AG04450 (cell line): ENCODE data around the gene MAGEB17. TPM values are rescaled to one million over a fixed set of nuclear protein-coding genes. Genes with fewer than 3 reads are reported as not detected.
"Not testable (repeated sequence)": the region's sequence is repeated elsewhere in the genome, so short reads cannot be mapped to it uniquely, and the experiment has no call there.

ENCODE experiments used
- CTCF ChIA-PET: fragments of 300-600, 350-600 bp; formaldehyde crosslinking; extraction: SDS; loops from one replicate; lab custom pipeline; 2022; ENCODE audit warnings: antibody characterized with exemption, inconsistent platforms; lab: Charles Lee
- POLR2A ChIA-PET: fragments of 350-600 bp; formaldehyde crosslinking; extraction: SDS; loops from one replicate; lab custom pipeline; 2021; ENCODE audit warnings: antibody characterized with exemption, inconsistent platforms; lab: Yijun Ruan, JAX
- DNase-seq: peaks from one replicate; pipeline ENCODE4 v3.0.0-alpha.2; 2011; ENCODE audit warnings: low read depth, low spot score
- H3K27ac ChIP-seq: one replicate; pipeline ENCODE4 v1.5.1; 2012; ENCODE audit warnings: low read depth, low read length, control low read depth
- H3K27me3 ChIP-seq: one replicate; pipeline ENCODE4 v1.6.0; 2012; ENCODE audit warnings: low read length; ENCODE audit not compliant: control insufficient read depth, insufficient read depth
- H3K4me3 ChIP-seq: 2 replicates; pipeline ENCODE4 v1.5.1; 2011; ENCODE audit warnings: mild to moderate bottlenecking, low read depth, low read length, control low read depth
- H3K9me3 ChIP-seq: 2 replicates; pipeline ENCODE4 v1.5.1; 2012; ENCODE audit warnings: low read length; ENCODE audit not compliant: control insufficient read depth, insufficient read depth
- CTCF ChIP-seq: IDR thresholded peaks from 2 replicates; pipeline ENCODE4 v1.5.1; 2011; ENCODE audit warnings: low read depth, low read length, control low read depth, inconsistent platforms
- polyA plus RNA-seq: library from polyadenylated mRNA; depleted of rRNA; stranded (reverse); fragments of >200 nt; gene quantifications from 2 replicates; pipeline ENCODE4 v1.2.3, GENCODE V29; 2011

The MAGEB17 gene
- polyA plus RNA-seq, 1 experiment: 0.05 TPM

- Histone ChIP-seq H3K27me3 (no peaks in the 10 kb centered on the region), H3K27ac (no peak overlapping the region), H3K9me3 (no peaks in the 10 kb centered on the region), H3K4me3 (no peak overlapping the region)
- TF ChIP-seq CTCF: no peak
- CTCF ChIA-PET: interaction anchor here (1.3 kb wide), 1 partner anchor 33 kb away, joined by 5 read pairs; the partner anchor contains the start of gene GRPR
- no peak for DNase-seq
- POLR2A ChIA-PET: no interaction called here
Observed at GRCh38 chrX:16155581-16156096, 11.6 kb upstream of the MAGEB17 start.

- Histone ChIP-seq H3K27ac (no peak overlapping the region), H3K9me3 (no peaks in the 10 kb centered on the region), H3K27me3 (no peaks in the 10 kb centered on the region), H3K4me3 (no peak overlapping the region)
- no peak for DNase-seq
- CTCF ChIA-PET: interaction anchor here (0.6 to 1.3 kb wide), 2 partner anchors 34 to 185 kb away, joined by 5 read pairs; partner anchors contain the start of gene GRPR
- POLR2A ChIA-PET: no interaction called here
- TF ChIP-seq CTCF: no peak
Observed at GRCh38 chrX:16156692-16157331, 10.5 kb upstream of the MAGEB17 start.

GRCh38 chrX:16160729-16161128, 6.6 kb upstream of the MAGEB17 start:
- ChIA-PET CTCF (no interaction called here), POLR2A (interaction anchor here (0.5 kb wide), 1 partner anchor 405 kb away, joined by 3 read pairs; no protein-coding TSS in a partner anchor)
- no peaks in the 10 kb centered on the region for H3K27me3 ChIP-seq
- H3K9me3 ChIP-seq: no peaks in the 10 kb centered on the region
- no peak for TF ChIP-seq CTCF
- DNase-seq: peak; percentile 36
- H3K27ac ChIP-seq: peak overlapping the region; percentile 78
- H3K4me3 ChIP-seq: no peak overlapping the region

- H3K9me3 ChIP-seq, CTCF ChIA-PET, DNase-seq, H3K4me3 ChIP-seq, H3K27me3 ChIP-seq: not testable (repeated sequence)
- peak overlapping the region; percentile 78 for H3K27ac ChIP-seq
- POLR2A ChIA-PET: interaction anchor here (0.5 kb wide), 1 partner anchor 405 kb away, joined by 3 read pairs; no protein-coding TSS in a partner anchor
Observed at GRCh38 chrX:16161173-16161572, 6.1 kb upstream of the MAGEB17 start.

GRCh38 chrX:16162391-16162790, 4.9 kb upstream of the MAGEB17 start:
- CTCF ChIA-PET: no interaction called here
- no peak for DNase-seq

More at GRCh38 chrX:16162391-16162790, 4.9 kb upstream of the MAGEB17 start:
- POLR2A ChIA-PET: no interaction called here
- Histone ChIP-seq H3K27ac (no peak overlapping the region), H3K27me3 (no peaks in the 10 kb centered on the region), H3K9me3 (no peaks in the 10 kb centered on the region), H3K4me3 (no peak overlapping the region)
- no peak for TF ChIP-seq CTCF
